GM10266 (cell line): ENCODE results near the gene TRIM7.

Source experiments
- DNase-seq: peaks from one replicate; pipeline ENCODE4 v3.0.0; 2012; ENCODE audit errors: extremely low spot score
- CTCF ChIP-seq: IDR thresholded peaks from 2 replicates; pipeline ENCODE4 v1.5.1; 2012; ENCODE audit warnings: mild to moderate bottlenecking, low read depth; ENCODE audit not compliant: control insufficient read depth, insufficient read depth; ENCODE audit errors: missing control alignments

TRIM7 gene

DNA sequence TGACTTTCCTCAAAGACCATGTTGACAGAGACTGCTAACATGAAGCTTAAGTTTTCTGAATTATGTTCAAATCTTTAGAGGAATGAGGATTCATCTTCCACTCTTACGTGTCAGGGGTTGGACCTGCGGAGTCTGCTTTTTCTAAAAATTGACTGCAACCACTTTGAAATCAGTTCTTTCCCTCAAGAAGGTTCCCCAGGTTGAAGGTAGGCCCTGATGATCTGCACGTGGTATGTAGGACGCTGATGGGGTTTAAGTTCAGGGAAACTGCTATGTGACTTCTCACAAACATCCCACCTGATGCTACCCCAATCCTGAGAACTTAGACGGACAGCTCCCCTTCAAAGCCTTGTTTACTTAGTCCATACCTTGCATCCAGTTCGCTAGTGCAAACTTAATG lies 31.5 kb upstream of the TRIM7 start:
- no peak for TF ChIP-seq CTCF
- no peak for DNase-seq

DNA sequence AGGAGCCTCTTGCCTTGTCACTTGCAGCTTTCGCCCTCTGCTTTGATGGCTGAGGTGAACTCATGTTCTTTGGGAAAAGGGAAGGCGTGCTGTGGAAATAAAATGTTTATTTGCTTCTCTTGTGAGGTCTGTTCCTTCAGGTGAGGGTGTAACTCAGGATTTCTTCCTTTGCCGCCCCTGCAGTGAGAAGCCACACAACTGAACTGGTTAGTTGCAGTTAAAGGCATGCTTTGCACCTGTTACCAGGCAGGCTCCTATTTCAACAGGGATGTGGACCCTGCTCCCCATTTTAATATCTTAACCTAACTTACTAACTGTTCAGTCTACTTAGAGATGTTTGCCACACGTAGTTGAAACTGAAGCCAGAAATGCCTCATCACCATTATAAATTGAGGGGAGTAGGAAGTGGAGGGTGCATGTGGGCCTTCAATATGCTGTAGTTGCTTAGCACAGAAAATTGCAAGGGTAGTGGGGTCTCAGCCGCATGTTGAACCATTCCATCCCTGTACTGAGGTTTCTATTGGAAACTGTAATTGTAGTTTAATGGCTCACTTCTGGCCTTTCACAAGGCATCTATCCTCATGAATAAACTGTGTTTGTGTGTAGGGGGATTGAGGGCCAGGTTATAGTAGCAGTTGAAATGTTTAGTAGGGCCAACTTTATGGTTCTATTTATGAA lies 30.8 kb upstream of the TRIM7 start:
- TF ChIP-seq CTCF: no peak
- no peak for DNase-seq

DNA sequence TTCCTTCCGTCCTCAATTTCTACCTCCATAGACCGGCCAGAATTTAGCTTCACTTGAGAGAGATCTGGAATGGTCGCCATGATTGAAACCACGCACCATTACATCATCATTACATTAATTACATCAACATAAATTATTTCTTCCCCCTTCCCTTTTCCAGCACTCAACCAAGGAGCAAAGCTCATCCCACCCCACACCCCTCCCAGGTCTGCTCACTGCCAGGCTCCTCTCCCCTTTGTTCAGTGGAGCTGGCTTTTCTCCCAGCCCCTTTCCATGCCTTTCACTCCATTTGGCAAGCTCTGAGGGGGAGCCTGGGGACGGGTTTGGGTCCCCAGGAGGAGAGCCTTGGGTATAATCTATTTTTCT lies 30.3 kb upstream of the TRIM7 start:
- no peak for DNase-seq
- TF ChIP-seq CTCF: no peak

- TF ChIP-seq CTCF: no peak
- no peak for DNase-seq
Observed at GRCh38 chr5:181234455-181235306, 29.7 kb upstream of the TRIM7 start.

GRCh38 chr5:181233801-181234454 lies 28.9 kb upstream of the TRIM7 start:
- DNase-seq: no peak
- no peak for TF ChIP-seq CTCF

DNA sequence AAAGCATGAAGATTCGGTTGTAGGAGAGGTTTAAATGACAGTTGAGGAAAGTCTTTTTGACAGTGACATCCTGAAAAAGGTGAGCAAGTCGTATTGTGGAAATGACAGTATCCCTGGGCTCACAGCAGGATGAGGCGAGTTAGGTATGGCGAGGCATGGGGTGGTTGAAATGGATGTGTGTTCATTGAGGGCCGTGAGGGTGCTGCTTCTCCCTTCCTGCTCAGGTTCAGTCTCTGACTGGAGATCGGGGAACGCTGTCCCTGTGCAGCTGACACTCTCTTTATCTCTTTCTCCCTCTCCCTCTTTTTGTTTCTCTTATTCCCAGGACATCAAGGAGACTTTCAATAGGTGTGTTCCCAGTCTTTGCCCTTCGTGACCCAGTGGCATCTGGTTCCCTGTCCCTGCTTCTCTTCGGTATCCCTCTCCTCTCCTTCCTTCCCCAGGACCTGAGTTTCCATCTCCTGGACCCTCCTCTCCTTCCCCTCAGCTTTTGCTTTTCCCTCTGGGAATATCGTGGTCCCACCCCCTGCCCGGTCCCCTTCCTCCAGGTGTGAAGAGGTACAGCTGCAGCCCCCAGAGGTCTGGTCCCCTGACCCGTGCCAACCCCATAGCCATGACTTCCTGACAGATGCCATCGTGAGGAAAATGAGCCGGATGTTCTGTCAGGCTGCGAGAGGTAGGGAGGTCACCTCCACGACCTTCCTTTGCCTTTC lies 28.2 kb upstream of the TRIM7 start:
- no peak for TF ChIP-seq CTCF
- DNase-seq: no peak
